Ovary (tissue), 9 donors: ENCODE results near the gene KCNN1. TPM values are rescaled to one million over a fixed set of nuclear protein-coding genes. Genes with fewer than 3 reads are reported as not detected.
"Not testable (repeated sequence)": the region's sequence is repeated elsewhere in the genome, so short reads cannot be mapped to it uniquely, and the experiment has no call there.

Experiments used
- DNase-seq, 5 donors: peaks; one replicate each; pipeline ENCODE4 v3.0.0-alpha.2; 2019 to 2020
- H3K27ac ChIP-seq, 2 donors: fragments of 200-600 bp; one replicate each; pipeline versions ENCODE4 v1.5.1 to v1.8.0; 2019 to 2022
- H3K27me3 ChIP-seq: fragments of 200-600 bp; one replicate; pipeline ENCODE4 v1.8.0; 2022
- H3K36me3 ChIP-seq: fragments of 200-600 bp; sonication (generic); one replicate; pipeline ENCODE4 v1.5.1; 2019
- H3K4me1 ChIP-seq: one replicate; pipeline ENCODE4 v1.8.1; 2013; ENCODE audit warnings: mild to moderate bottlenecking, moderate library complexity; ENCODE audit not compliant: insufficient read depth
- H3K4me3 ChIP-seq: fragments of 200-600 bp; sonication (generic); one replicate; pipeline ENCODE4 v1.5.1; 2017
- H3K9me3 ChIP-seq, 2 donors: fragments of 200-600 bp in 1 of 2; sonication (generic) in 1 of 2; one replicate each; pipeline versions ENCODE4 v1.5.1 to v1.8.1; 2013 to 2019; ENCODE audit warnings: mild to moderate bottlenecking in 1 of 2, moderate library complexity in 1 of 2
- CTCF ChIP-seq, 3 donors: fragments of 450-650 bp in 2 of 3; fragments of 200-600 bp in 1 of 3; IDR thresholded peaks; one replicate each; pipeline versions ENCODE4 v1.5.1 to v1.8.0; 2016 to 2022; ENCODE audit warnings: antibody characterized with exemption in 3 of 3, mild to moderate bottlenecking in 1 of 3
- EP300 ChIP-seq: sonication (generic); formaldehyde crosslinking; IDR thresholded peaks from one replicate; pipeline ENCODE4 v1.6.1; 2017; ENCODE audit warnings: antibody characterized with exemption
- POLR2A ChIP-seq: fragments of 450-650 bp; IDR thresholded peaks from one replicate; pipeline ENCODE4 v1.6.1; 2017; ENCODE audit warnings: antibody characterized with exemption, mild to moderate bottlenecking, moderate library complexity
- WGBS, 3 donors: extraction: QIAGEN DNeasy Blood & Tissue Kit in 1 of 3; methylation state at CpG; one replicate each; pipeline versions ENCODE4 v1.1.5 to v1.1.7; 2013 to 2017; 5-methylcytosine and 5-hydroxymethylcytosine counted together
- intact Hi-C, 4 donors: fragments of 100-400 bp; cut with DNase I; formaldehyde crosslinking; loops; one replicate each; pipeline versions ENCODE4 v1.11.0 to v1.15.1; 2022 to 2023
- polyA plus RNA-seq, 2 donors: library from polyadenylated mRNA; stranded (reverse); fragments of 200-250 nt in 1 of 2; fragments of 350-450 nt in 1 of 2; fragmentation: Illumina TruSeq in 1 of 2; extraction: RNeasy Lipid Tissue Mini Kit (QIAGEN cat#74804) in 1 of 2; gene quantifications; one replicate each; pipeline ENCODE4 v1.2.3, GENCODE V29; 2013 to 2014
- total RNA-seq, 7 donors: library from RNA; depleted of rRNA in 2 of 7; stranded (reverse); fragments of >200 nt in 2 of 7; fragmentation: NEBNext Ultra II Directional in 3 of 7; extraction: Animal tissue kit (Norgen Biotek cat#: 25700) in 3 of 7; gene quantifications; one replicate each; pipeline versions ENCODE4 v1.1.0 to v1.2.4, GENCODE V29; 2016 to 2023
- donor health status: DM: no; HTN: no; CAD: no; lungs with moderate emphysema.
- donor health status: DM: no; HTN: no; CAD: no.
- donor health status: Bipolar disorder and iron deficiency.
- donor health status: DM: yes; HTN: yes; CAD: no.
- donor health status: DM: no; HTN: no; CAD: no.
- donor health status: DM: yes; HTN: yes; CAD: no.

Gene KCNN1
- total and polyA plus RNA-seq, 9 donors: 0.33 to 5.9 (median 1.7) TPM; not detected in 1

- no peaks in the 10 kb centered on the region for H3K4me1 ChIP-seq
- intact Hi-C loops: no loop called here
- no peak for TF ChIP-seq EP300
- H3K4me3 ChIP-seq: no peak overlapping the region
- no peaks in the 10 kb centered on the region for H3K27me3 ChIP-seq
- H3K9me3 ChIP-seq: no peaks in the 10 kb centered on the region
- no peak for DNase-seq
- H3K36me3 ChIP-seq: no peaks in the 10 kb centered on the region
- H3K27ac ChIP-seq: no peak overlapping the region
- 54 to 69% (median 58%) methylated on average over 8 of the region's 8 CpGs for WGBS, 3 donors
These were observed 62.9 kb downstream of the KCNN1 start for GRCh38 chr19:18029617-18030338.

- intact Hi-C loops, H3K27me3 ChIP-seq, H3K27ac ChIP-seq, H3K4me1 ChIP-seq, H3K9me3 ChIP-seq, H3K4me3 ChIP-seq, H3K36me3 ChIP-seq, DNase-seq: not testable (repeated sequence)
- 83 to 92% (median 85%) methylated on average over 5 of the region's 5 CpGs for WGBS, 3 donors
These were observed 64.5 kb downstream of the KCNN1 start for GRCh38 chr19:18031401-18031800.

- H3K27ac ChIP-seq, H3K27me3 ChIP-seq, H3K4me3 ChIP-seq, H3K36me3 ChIP-seq, H3K9me3 ChIP-seq, H3K4me1 ChIP-seq, DNase-seq, intact Hi-C loops: not testable (repeated sequence)
- 36 to 55% (median 49%) methylated on average over 2 of the region's 2 CpGs for WGBS, 3 donors
These were observed 65.2 kb downstream of the KCNN1 start for GRCh38 chr19:18032102-18032501.

GRCh38 chr19:18041054-18041453 lies 74.1 kb downstream of the KCNN1 start:
- Histone ChIP-seq H3K27me3 (no peaks in the 10 kb centered on the region), H3K9me3 (no peaks in the 10 kb centered on the region), H3K4me3 (no peak overlapping the region), H3K4me1 (no peaks in the 10 kb centered on the region), H3K36me3 (no peaks in the 10 kb centered on the region), H3K27ac (no peak overlapping the region)
- TF ChIP-seq CTCF (IDR thresholded peaks at IDR 0.05) (no peak), EP300 (no peak), POLR2A (no peak)
- no peak for DNase-seq
- WGBS, 3 donors: 74 to 93% (median 75%) methylated on average over 2 of the region's 2 CpGs
- intact Hi-C loops: no loop called here

GRCh38 chr19:18043676-18044075 lies 76.8 kb downstream of the KCNN1 start:
- WGBS, 3 donors: 91 to 96% (median 93%) methylated on average over 3 of the region's 3 CpGs
- Histone ChIP-seq H3K27me3 (no peaks in the 10 kb centered on the region), H3K4me1 (no peaks in the 10 kb centered on the region), H3K36me3 (no peaks in the 10 kb centered on the region), H3K27ac (no peak overlapping the region), H3K9me3 (no peaks in the 10 kb centered on the region), H3K4me3 (no peak overlapping the region)
- intact Hi-C loops: no loop called here
- TF ChIP-seq EP300 (no peak), CTCF (IDR thresholded peaks at IDR 0.05) (no peak), POLR2A (no peak)
- DNase-seq: no peak

GRCh38 chr19:18044825-18045304 lies 78.0 kb downstream of the KCNN1 start:
- no peak overlapping the region for H3K27ac ChIP-seq
- intact Hi-C loops: no loop called here
- TF ChIP-seq POLR2A: no peak
- TF ChIP-seq EP300: no peak
- peak overlapping the region; percentile 17 for H3K4me3 ChIP-seq
- no peaks in the 10 kb centered on the region for H3K4me1 ChIP-seq
- DNase-seq: peak in 3 of 5 donors; percentile 33 to 44 (median 43)
- 9 to 13% (median 13%) methylated on average over 12 of the region's 12 CpGs for WGBS, 3 donors
- H3K27me3 ChIP-seq: no peaks in the 10 kb centered on the region
- H3K36me3 ChIP-seq: no peaks in the 10 kb centered on the region
- H3K9me3 ChIP-seq: no peaks in the 10 kb centered on the region
